Measurements from ENCODE around the gene CDK5R1. TPM values are rescaled to one million over a fixed set of nuclear protein-coding genes. Genes with fewer than 3 reads are reported as not detected.
"Not testable (repeated sequence)": the region's sequence is repeated elsewhere in the genome, so short reads cannot be mapped to it uniquely, and the experiment has no call there.

CDK5R1 gene
- 2.6 TPM in 2 replicates for total RNA-seq

GRCh38 chr17:32486701-32487472 lies at the start of gene CDK5R1:
TSS of gene CDK5R1 (plus strand) at chr17:32486993. CDS start at chr17:32487621, 628 bp downstream.
- no peak for DNase-seq (ENCODE audit: low read depth)

GRCh38 chr17:32440722-32441121 lies 46.1 kb upstream of the CDK5R1 start:
- no peak for DNase-seq (ENCODE audit: low read depth)

GRCh38 chr17:32441886-32442285 lies 44.9 kb upstream of the CDK5R1 start:
- DNase-seq (ENCODE audit: low read depth) = no peak

DNA sequence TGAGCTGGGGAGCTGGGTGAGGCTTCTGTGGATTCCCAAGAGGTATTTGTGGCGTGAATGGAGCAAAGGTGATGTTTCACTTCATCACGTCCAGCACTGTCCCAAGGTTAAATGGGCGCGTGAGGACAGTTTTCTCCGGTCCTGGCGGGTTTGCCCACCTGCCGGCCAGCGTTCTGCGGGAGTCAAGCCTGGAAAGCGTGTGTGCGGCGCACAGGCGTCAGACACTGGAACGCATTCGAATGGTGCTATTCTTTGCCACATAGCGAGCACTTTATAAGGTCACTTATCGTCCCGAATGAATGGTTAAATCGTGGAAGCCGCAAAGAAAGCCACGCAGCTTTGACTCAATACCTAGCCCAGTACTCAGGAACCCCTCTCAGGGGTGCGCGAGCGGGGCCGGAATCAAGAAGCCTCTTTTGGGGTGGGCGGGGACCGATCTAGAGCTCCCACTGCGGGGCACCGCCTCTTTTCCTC lies 42.9 kb upstream of the CDK5R1 start:
- no peak for DNase-seq (ENCODE audit: low read depth)

- DNase-seq (ENCODE audit: low read depth) = peak; percentile 85
These were observed 42.3 kb upstream of the CDK5R1 start, which contains the start of gene PSMD11 for GRCh38 chr17:32444301-32445073. TSS of gene PSMD11 (plus strand) at chr17:32444510. CDS start at chr17:32444524, 14 bp downstream.

- DNase-seq (ENCODE audit: low read depth) = peak; percentile 80
These were observed 41.7 kb upstream of the CDK5R1 start for GRCh38 chr17:32445074-32445415.

DNA sequence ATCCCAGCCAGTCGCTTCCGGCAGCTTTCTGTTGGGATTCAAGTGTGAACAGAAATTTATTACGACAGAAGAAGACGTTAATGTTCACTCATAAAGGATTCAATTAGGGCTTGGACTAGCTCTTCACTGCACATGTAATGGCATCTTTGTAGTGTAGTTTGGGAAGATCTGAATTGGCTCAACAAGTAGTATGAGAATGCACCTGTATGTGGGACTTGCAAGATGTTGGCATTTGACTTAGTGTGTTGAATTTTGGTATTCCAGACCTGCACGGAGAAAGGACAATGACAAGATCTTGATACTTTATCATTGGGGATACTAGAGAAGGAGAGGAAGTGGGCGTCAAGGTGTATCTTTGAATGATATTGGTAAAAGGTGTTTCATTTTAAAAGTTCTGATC lies 41.3 kb upstream of the CDK5R1 start:
- no peak for DNase-seq (ENCODE audit: low read depth)

- DNase-seq (ENCODE audit: low read depth) = peak; percentile 16
These were observed 40.8 kb upstream of the CDK5R1 start for GRCh38 chr17:32445971-32446370.

- DNase-seq (ENCODE audit: low read depth) = no peak
These were observed 39.8 kb upstream of the CDK5R1 start for GRCh38 chr17:32446949-32447348.

DNA sequence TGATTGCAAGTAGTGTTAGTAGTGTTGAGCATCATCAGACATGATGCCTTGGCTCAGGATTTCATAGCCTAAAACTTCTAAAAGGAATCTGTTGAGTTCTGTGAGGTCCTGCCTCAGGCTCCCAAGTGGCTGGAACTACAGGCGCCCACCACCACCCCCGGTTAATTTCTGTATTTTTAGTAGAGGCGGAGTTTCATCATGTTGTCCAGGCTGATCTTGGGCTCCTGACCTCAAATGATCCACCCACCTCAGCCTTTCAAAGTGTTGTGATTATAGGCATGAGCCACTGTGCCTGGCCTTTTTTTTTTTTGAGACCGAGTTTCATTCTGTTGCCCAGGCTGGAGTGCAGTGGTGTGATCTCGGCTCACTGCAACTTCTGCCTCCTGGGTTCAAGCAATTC lies 36.8 kb upstream of the CDK5R1 start:
- no peak for DNase-seq (ENCODE audit: low read depth)

DNA sequence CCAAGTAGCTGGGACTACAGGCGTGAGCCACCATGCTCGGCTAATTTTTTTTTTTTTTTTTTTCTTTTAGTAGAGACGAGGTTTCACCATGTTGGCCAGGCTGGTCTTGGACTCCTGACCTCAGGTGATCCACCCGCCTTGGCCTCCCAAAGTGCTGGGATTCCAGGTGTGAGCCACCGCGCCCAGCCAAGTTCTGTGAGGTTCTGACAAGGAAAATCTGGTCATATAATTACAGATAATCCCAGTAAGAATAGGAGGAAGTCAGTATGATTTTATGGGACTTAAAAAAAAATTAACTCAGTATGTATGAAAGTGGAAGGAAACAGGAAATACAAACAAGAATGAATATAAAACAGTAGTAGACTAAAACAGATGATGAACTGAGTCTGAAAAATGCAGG lies 36.4 kb upstream of the CDK5R1 start:
- DNase-seq (ENCODE audit: low read depth) = not testable (repeated sequence)

DNA sequence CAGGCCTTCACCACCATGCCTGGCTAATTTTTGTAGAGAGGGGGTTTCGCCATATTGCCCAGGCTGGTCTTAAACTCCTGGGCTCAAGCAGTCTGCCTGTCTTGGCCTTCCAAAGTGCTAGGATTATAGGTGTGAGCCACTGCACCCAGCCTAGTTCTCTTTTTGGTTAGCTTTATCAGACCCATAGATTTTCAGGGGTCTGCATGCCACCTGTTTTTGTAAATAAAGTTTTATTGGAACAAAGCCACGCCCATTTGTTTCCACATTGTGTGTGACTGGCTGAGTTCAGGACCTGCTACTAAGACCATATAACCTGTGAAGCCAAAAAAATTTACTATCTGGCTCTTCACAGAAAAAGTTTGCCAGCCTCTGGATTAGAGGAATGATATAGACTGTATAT lies 34.9 kb upstream of the CDK5R1 start:
- no peak for DNase-seq (ENCODE audit: low read depth)

DNA sequence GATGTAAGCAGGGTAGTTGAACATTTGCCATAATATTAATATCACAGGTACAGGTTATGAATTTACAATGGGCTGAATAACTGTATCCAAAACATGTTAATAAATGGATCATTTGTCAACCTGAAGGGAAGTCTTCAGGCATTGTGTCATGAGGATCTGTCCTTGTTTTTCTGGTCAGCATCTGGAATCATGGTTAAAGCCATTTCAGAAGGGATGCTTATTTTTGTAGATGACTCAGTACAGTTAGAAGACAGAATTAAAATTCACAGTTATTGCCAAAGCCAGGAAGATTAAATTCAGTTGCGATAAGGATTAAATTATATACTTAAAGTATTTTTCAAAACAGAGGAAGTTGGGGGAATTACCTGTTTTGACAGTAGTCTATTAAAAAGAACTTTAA lies 34.5 kb upstream of the CDK5R1 start:
- DNase-seq (ENCODE audit: low read depth) = no peak

DNA sequence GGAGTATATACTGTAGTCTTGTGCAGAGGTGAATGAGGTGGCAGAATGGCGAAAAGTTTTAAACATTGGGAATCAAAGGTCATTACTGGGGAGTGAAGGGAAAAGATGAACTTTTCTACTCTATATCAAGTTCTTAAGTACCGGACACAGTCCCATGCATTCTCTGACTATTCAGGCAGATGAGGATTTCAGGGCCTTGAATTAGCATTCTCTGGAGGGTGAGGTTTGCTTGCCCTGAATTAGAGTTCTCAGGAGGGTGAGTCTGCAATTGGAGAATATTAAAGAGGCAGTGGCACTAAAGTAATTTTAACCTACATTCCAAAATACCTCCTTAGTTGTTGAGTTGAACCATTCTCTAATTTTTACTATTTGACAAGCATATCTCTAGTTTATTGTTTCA lies 33.4 kb upstream of the CDK5R1 start:
- DNase-seq (ENCODE audit: low read depth) = no peak

DNA sequence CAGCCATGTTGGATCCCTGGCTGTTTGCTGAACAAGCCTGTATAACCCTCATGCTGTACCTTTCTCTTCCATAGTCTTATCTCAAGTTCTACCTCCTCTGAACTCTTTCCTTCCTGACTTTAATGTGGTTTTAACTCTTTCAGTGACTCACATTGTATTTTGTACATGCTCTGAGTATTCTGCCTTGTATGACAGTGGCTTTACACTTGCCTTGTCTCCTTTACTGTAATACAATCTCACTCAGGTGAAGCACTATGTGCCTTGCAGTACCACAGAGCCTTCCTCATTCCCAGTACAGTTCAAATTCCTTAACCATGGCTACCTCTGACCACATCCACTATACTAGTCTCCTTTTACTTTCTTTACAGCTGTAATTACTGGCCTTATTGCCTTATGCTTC lies 28.4 kb upstream of the CDK5R1 start:
- no peak for DNase-seq (ENCODE audit: low read depth)

DNA sequence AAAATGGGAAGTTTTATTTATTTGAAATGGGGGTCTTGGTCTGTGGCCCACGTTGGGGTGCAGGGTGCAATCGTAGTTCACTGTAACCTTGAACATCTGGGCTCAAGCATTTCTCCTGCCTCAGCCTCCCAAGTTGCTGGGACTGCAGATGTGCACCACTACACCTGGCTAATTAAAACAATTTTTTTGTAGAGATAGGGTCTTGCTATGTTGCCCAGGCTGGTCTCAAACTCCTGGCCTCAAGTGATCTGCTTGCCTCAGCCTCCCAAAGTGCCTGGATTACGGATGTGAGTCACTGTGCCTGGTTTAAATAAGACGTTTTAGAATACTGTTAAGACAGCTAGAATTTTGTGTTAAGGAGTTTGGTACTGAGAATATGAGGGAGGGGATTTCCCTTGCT lies 26.7 kb upstream of the CDK5R1 start:
- no peak for DNase-seq (ENCODE audit: low read depth)

DNA sequence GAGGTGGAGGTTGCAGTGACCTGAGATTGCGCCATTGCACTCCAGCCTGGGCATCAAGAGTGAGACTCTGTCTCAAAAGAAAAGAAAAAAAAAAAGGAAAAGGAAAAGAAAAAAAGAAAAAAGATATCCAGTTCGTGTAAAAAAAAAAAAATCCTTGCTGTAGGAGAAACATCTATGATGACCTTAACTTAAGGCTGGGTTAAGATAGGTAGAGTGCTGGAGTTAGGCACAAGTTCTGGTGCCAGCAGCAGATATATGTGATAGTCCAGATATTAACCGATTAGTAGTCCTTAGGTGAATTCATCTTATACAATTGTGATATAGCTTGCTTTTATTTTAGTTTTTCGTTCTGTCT lies 25.3 kb upstream of the CDK5R1 start:
- no peak for DNase-seq (ENCODE audit: low read depth)

- DNase-seq (ENCODE audit: low read depth) = peak; percentile 55
These were observed 24.8 kb upstream of the CDK5R1 start for GRCh38 chr17:32461853-32462617.

DNA sequence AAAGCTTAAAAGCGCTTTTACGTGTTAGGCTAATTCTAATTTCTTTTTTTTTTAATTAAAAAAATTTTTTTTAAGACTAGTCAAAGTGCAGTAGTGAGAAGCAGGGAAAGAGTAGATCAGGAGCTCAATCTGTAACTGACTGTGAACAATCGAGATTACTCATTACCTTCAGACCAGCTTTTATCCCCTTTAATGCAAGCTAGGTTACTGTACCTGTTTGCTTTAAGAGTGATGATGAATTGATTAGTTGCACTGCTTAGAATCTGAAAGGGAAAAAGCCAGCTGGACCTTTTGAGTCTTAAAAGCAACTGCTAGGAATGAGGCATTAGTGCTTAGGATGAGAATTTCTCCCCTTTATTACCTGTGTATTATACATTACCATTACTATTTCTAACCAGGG lies 23.5 kb upstream of the CDK5R1 start:
- DNase-seq (ENCODE audit: low read depth) = peak; percentile 36

- DNase-seq (ENCODE audit: low read depth) = peak; percentile 67
These were observed 22.4 kb upstream of the CDK5R1 start for GRCh38 chr17:32464374-32464773.

DNA sequence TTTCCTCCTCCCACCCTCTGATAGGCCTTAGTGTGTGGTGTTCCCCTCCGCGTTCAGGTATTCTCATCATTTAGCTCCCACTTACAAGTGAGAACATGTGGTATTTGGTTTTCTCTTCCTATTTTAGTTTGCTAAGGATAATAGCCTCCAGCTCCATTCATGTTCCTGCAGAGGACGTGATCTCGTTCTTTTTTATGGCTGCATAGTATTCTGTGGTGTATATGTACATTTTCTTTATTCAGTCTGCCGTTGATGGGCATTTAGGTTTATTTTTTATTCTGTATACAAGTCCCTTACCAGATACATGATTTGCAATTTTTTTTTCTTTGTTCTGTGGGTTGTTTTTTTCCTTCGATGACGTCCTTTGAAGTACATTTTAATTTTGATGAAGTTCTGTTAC lies 18.8 kb upstream of the CDK5R1 start:
- DNase-seq (ENCODE audit: low read depth) = no peak

DNA sequence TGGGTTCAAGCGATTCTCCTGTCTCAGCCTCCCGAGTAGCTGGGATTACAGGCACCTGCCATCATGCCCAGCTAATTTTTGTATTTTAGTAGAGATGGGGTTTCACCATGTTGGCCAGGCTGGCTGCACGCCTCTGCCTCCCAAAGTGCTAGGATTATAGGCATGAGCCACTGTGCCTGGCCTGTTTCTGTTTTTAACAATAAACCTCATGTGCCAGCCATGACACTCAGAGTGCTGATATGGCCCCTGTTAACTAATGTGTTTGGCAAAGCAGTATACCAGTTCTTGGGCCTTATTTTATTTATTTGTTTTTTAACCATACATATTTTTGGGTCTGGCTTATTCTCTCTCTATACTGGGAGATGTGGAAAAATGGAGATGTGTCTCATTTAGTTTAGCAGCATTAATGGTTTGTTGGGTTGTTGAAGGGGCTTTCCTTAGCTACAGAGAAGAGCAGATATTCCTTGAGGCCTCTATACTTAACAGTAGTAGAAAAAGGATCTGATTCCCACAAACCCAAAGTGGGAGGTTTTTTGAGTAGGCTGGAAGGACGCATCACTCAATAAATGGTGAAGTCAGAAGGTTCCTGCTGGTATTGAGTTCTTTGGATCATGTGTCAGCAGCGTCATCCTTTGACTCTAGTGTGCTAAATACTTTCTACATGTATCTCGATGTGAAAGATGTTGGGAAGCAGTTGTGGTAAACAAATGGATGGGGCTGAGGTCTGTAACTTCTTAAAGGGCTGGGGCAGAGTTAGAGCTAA lies 16.2 kb upstream of the CDK5R1 start:
- DNase-seq (ENCODE audit: low read depth) = no peak

Data from renal cortical epithelial cell (primary cell).